ENCODE measurements around the gene IRAG1.

DNA sequence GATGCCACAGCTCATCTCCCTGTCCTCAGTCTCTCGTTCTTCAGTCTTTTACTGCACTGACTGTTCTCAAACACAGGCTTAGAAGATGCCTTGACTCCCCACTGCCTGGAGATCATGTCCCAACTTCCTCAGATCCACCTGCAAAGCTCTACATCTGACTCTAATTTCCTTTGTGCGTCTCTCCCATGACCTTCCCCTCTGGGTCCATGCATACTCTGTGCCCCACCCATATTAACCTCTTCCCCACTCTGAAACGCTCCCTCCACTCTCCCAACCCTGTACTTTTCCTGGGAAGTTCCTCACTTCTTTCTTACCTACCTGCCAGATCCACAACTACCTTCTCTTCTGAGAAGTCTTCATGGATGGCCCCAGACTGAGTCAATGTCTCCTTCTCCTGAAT lies 16.6 kb downstream of the IRAG1 start:
- TF ChIP-seq, protein P1, sequence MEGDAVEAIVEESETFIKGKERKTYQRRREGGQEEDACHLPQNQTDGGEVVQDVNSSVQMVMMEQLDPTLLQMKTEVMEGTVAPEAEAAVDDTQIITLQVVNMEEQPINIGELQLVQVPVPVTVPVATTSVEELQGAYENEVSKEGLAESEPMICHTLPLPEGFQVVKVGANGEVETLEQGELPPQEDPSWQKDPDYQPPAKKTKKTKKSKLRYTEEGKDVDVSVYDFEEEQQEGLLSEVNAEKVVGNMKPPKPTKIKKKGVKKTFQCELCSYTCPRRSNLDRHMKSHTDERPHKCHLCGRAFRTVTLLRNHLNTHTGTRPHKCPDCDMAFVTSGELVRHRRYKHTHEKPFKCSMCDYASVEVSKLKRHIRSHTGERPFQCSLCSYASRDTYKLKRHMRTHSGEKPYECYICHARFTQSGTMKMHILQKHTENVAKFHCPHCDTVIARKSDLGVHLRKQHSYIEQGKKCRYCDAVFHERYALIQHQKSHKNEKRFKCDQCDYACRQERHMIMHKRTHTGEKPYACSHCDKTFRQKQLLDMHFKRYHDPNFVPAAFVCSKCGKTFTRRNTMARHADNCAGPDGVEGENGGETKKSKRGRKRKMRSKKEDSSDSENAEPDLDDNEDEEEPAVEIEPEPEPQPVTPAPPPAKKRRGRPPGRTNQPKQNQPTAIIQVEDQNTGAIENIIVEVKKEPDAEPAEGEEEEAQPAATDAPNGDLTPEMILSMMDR (IDR thresholded peaks at IDR 0.05; ENCODE audit: extremely low read depth in 1 of 2, insufficient read depth in 1 of 2, low read depth in 1 of 2, low read length in 2 of 2): no peak
- TF ChIP-seq POLR2A (IDR thresholded peaks at IDR 0.05; ENCODE audit: low read depth, low read length) (no peak), POLR2AphosphoS5 (IDR thresholded peaks at IDR 0.05; ENCODE audit: insufficient read depth, low read depth, low read length) (no peak), EZH2 (IDR thresholded peaks at IDR 0.05; ENCODE audit: borderline replicate concordance, low read depth, low read length, severe bottlenecking) (no peak), JUN (IDR thresholded peaks at IDR 0.05; ENCODE audit: borderline replicate concordance, insufficient read depth, insufficient read length, low read depth) (no peak), MYC (IDR thresholded peaks at IDR 0.05; ENCODE audit: low read depth, low read length) (no peak)

All from endothelial cell of umbilical vein (primary cell).